Sciatic nerve (tissue), 2 donors: ENCODE measurements around the gene PLCG2. TPM values are rescaled to one million over a fixed set of nuclear protein-coding genes. Genes with fewer than 3 reads are reported as not detected.
A peak's percentile ranks its signal among the peaks of the same experiment; 100 is the strongest.
"Not testable (repeated sequence)": the region's sequence is repeated elsewhere in the genome, so short reads cannot be mapped to it uniquely, and the experiment has no call there.

Experiments
- ATAC-seq: fragments of 200-7000 bp; cut with Tn5 transposase; one replicate; pipeline ENCODE4 v1.9.1; 2020; ENCODE audit warnings: mild to moderate bottlenecking, moderate library complexity
- DNase-seq: peaks from one replicate; pipeline ENCODE4 v3.0.0-alpha.2; 2020; ENCODE audit warnings: low spot score
- intact Hi-C: fragments of 100-400 bp; cut with DNase I; formaldehyde crosslinking; loops from one replicate; pipeline ENCODE4 v1.14.2; 2022
- total RNA-seq: library from RNA; stranded (reverse); fragmentation: NEBNext Ultra II Directional; extraction: Animal tissue kit (Norgen Biotek cat#: 25700); gene quantifications from one replicate; pipeline ENCODE4 v1.2.1, GENCODE V29; 2021
- donor health status: DM: no; HTN: no; CAD: no.
- donor health status: DM: no; HTN: no; CAD: no.

The PLCG2 gene
- total RNA-seq, 1 donor from 2014 or later, result 40.7 TPM

DNA sequence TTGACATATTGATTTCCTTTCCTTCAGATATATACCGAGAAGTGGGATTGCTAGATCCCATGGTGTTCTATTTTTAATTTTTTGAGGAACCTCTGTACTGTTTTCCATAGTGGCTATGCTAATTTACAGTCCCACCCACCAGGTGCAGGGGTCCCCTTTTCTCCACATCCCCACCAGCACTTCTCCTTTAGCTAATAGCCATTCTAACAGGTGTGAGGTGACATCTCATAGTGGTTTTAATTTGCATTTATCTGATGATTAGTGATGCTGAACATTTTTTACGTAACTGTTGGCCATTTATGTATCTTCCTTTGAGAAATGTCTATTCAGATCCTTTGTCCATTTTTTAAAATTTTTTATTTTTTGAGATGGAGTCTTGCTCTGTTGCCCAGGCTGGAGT, 138.3 kb downstream of the PLCG2 start:
- intact Hi-C loops, result no loop called here
- ATAC-seq (no peak), DNase-seq (no peak)

DNA sequence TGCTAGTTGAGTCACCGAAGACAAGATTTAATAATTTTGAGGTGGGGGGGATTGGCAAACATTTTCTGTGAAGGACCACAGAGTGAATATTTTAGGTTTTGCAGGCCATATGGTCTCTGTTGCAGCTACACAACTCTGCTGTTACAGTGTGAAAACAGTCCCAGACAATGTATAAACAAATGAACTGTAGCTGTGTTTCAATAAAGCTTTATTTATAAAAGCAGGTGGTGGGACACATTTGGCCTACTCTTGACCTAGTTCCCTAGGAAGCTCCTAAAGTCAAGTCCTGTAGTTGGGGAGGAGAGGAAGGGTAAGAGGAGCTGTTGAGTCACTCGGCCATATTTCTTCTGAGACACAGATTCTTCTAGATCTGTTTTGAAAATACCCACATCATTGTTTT, 139.8 kb downstream of the PLCG2 start:
- intact Hi-C loops, result no loop called here
- DNase-seq, result no peak
- ATAC-seq, result no peak

DNA sequence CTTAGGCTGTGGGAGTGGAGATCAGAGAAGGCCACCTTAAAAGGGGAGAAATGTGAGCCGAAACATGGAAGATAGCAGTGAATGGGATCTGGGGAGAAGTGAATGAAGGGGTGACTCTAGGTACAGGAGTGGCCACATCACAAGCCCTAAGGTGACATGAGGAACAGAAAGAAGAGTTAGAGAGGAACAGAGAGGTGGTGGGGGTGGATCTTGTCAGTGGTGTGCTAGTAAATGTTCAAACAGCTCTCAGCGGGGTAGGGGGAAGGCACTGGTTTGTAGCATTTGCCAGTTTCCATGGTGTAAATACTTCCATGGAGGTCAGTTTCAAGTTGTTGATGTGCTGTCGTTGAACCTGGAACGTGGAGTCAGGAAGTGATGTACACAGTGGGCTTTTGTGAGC, 141.4 kb downstream of the PLCG2 start:
- intact Hi-C loops, result no loop called here
- ATAC-seq (no peak), DNase-seq (no peak)

DNA sequence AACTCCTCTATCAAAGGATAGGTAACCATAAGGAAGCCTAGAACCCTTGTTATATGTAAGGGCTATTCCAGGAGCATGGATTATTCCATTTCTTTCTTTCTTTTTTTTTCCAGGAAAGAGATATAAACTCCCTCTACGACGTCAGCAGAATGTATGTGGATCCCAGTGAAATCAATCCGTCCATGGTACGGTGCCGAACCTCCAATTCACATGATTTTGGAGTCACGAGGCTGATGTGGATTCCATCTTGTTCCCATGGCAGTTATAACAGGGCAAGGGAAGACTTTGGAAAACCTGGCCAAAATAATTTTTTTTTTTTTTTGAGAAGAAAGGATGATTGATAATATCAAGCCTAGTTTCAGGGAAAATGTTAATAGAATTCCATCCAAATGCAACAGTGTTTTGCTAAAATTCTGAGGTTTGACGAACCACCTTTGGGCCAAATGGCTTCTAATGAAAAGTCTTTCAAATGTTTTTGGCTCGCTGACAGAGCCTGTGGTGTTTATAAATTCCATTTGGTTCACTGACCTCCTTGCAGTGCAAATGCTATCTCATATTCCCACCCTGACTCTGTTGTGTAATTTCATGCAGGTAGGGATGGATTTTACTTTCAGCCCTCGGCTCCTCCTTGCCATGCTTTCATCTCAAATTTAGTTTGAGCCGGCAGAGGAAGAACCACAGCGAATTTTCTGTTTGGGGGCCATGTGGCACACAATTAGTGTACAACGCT, 142.2 kb downstream of the PLCG2 start:
- no peak for DNase-seq
- intact Hi-C loops, result no loop called here
- ATAC-seq, result peak; percentile 39

DNA sequence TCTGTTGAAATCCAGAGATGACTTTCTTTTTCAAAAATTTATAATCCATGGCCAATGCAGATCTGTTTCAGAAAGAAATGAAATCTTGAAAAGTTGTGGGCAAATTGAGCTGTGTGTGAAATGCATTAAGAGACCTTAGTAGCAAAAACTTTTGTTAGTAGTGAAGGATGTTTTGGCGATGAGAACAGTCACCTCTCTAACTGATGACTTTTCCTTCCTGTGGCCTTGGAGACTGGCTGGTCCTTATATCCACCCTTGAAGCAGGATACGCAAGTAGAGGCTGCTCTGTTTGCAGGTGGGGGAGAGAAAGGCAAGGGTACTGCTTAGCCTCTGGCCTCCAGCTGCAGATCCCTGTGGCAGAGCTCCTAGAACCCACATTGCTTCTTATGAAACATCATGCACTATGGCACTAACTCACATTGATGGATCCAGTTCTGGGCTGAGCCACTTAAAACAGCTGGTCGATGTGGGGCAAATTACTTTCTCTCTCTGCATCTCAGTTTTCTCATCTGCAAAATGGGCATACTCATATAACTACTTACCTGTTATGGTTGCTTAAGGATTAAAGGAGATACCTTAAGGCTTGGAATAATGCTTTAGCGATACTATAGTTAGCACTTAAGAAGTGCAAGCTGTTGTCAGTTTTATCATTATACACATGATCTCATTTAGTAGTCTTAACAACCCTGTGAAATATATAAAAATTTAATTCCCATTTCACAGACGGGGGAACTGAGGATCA, 142.9 kb downstream of the PLCG2 start:
- ATAC-seq, result no peak
- intact Hi-C loops, result no loop called here
- DNase-seq, result no peak

DNA sequence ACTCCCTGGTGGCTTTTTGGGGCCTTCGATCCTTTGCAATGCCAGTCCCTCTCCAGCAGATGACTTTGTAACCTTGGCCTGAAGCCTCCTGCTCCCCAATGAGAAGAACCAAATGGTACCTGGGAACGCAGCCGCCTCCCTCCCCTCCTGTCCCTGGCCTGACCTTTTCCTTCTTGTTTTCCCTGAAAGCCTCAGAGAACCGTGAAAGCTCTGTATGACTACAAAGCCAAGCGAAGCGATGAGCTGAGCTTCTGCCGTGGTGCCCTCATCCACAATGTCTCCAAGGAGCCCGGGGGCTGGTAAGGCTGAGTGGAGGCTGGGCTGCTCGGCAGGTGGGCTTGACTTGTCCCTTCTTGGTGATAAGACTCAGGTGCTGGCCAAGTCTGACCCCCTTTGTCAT, 144.2 kb downstream of the PLCG2 start:
- intact Hi-C loops, result no loop called here
- ATAC-seq, result no peak
- DNase-seq, result no peak

- no peak for DNase-seq
- no peak for ATAC-seq
- intact Hi-C loops, result no loop called here
Observed at GRCh38 chr16:81925016-81925415, 145.9 kb downstream of the PLCG2 start.

DNA sequence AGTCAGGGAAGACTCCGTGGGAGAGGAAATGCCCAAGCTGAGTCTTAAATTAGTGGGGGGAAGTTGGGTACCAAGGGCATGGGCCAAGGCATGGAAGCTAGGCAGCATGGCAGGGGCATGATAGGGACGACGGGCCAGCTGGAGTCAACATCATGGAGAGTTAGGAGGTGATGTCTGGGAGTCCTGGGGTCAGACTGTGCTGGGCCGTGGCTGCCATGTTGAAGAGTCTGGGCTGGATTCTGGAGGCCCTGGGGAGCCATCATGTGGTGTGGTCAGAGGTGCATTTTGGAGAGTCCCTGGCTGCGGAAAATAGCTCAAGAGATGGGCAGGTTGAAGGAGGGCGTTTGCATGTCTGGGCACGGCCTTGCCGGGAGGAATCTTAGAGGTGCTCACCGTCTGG, 146.9 kb downstream of the PLCG2 start:
- intact Hi-C loops, result no loop called here
- no peak for ATAC-seq
- DNase-seq, result no peak

GRCh38 chr16:81927561-81928185, 148.6 kb downstream of the PLCG2 start:
- ATAC-seq (no peak), DNase-seq (no peak)
- intact Hi-C loops, result no loop called here

GRCh38 chr16:81928271-81928918, 149.3 kb downstream of the PLCG2 start:
- ATAC-seq (no peak), DNase-seq (no peak)
- intact Hi-C loops, result no loop called here

GRCh38 chr16:81928975-81929374, 149.9 kb downstream of the PLCG2 start:
- intact Hi-C loops, result no loop called here
- no peak for ATAC-seq
- no peak for DNase-seq

DNA sequence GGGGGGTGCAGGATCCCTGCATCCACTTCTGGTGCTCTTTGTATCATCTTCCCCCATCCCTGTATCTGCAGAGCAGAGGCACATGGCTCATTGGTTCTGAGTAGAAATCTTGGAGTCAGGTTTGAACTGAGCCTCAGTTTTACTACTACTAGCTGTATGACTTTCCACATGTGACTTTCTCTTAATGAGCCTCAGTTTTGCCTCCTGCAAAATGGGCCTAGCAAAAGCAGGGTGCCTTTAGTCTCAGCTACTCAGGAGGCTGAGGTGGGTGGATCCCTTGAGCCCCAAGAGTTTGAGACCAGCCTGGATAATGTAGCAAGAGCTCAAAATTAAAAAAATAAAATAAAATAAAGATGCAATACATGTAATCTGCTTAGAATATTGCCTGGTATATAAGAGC, 150.8 kb downstream of the PLCG2 start:
- intact Hi-C loops, result no loop called here
- no peak for ATAC-seq
- no peak for DNase-seq

DNA sequence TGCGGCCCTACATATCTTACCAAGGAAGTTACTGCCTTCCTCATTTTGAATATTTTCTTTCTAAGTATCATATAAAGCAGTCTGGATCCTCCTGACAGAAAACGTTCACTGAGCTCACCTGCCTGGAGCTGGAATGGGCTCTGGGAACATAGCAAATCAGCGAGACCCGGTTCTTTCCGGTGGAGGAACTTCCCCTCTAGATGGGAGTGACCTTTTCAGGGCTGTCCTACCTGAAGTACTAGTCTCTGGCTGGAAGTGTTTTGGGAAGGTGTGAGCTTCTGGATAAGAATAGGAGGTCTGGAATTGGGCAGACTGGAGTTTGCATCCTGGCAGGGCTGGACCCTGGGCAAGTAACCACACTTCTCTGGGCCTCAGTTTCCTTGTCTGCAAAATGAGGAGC, 152.8 kb downstream of the PLCG2 start:
- DNase-seq (no peak), ATAC-seq (no peak)
- intact Hi-C loops, result no loop called here

DNA sequence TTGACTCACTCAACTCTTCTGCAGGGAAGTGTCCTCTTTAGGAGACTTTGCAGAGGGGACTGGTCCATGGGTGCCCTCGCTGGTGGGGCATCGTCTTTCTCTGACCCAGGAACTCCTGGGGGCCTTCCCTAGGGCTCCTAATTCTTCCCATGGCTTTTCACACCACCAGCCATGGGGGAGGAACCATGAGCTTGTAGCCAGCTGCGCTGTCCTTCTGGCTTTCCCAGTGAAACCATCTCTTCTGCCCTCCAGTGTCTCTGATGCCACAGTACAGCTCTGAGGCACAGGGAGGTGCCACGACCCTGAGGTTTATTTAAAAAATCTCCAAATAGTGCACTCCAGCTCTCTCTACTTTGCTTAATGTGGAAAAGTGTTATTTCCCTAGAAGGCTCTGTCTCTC, 153.6 kb downstream of the PLCG2 start:
- DNase-seq, result no peak
- no peak for ATAC-seq
- intact Hi-C loops, result no loop called here

DNA sequence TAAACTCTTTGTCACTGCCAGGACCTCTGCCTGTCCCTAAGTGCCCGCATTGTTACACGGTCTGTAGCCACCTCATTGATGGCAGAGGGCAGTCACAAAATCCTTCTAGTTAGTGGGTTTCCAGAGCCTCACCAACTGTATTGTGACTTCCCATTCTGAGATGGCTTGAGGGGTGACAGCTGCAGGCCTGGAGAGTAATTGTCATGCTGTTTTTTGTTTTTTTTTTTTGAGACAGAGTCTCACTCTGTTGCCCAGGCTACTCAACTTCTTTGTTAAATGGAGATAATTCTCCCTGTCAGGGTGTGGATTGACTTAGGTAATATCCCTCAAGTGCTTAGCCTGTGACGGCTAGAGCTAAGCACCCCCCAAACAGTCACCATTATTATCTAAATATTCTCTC, 154.3 kb downstream of the PLCG2 start:
- ATAC-seq (no peak), DNase-seq (no peak)
- intact Hi-C loops, result no loop called here

DNA sequence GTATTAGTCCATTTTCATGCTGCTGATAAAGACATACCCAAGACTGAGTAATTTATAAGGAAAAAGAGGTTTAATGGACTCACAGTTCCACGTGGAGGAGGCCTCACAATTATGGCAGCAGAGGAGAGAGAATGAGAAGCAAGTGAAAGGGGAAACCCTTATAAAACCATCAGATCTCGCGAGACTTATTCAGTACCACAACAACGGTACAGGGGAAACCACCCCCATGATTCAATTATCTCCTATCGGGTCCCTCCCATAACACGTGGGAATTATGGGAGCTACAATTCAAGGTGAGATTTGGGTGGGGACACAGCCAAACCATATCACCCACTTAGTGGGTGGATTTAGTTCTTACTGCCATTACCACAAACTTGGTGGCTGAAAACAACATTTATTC, 155.6 kb downstream of the PLCG2 start:
- DNase-seq, intact Hi-C loops, ATAC-seq: not testable (repeated sequence)

DNA sequence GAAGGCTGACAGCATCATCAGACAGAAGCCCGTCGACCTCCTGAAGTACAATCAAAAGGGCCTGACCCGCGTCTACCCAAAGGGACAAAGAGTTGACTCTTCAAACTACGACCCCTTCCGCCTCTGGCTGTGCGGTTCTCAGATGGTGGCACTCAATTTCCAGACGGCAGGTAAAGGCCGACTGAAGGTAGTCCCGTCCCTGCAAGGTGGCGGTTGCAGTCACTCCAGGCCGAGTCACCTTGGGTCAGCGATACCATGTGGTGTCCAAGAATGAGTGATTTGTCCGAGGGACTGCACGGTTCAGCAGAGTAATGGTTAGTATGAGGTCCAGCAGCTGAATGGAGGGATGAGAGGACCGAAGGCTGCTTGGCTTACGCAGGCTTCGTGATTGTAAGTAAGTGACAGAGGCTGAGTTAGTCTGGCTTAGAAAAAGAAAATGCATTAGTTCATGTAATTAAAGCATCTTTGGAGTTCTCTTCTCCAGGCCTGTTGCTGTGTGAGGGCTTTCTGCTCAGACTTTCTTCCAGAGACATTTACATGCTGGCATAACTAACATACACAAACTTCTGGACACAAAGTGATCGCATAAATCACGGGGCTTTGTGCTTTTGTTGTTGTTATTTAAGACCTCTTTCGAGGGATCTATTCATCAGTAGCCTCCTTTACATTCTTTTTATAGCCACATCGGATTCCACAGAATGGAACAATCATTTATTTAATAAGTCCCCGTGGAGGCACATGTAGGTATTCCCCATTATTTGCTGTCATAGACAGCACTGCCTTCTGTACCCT, 157.3 kb downstream of the PLCG2 start:
- intact Hi-C loops, result no loop called here
- DNase-seq (no peak), ATAC-seq (no peak)

DNA sequence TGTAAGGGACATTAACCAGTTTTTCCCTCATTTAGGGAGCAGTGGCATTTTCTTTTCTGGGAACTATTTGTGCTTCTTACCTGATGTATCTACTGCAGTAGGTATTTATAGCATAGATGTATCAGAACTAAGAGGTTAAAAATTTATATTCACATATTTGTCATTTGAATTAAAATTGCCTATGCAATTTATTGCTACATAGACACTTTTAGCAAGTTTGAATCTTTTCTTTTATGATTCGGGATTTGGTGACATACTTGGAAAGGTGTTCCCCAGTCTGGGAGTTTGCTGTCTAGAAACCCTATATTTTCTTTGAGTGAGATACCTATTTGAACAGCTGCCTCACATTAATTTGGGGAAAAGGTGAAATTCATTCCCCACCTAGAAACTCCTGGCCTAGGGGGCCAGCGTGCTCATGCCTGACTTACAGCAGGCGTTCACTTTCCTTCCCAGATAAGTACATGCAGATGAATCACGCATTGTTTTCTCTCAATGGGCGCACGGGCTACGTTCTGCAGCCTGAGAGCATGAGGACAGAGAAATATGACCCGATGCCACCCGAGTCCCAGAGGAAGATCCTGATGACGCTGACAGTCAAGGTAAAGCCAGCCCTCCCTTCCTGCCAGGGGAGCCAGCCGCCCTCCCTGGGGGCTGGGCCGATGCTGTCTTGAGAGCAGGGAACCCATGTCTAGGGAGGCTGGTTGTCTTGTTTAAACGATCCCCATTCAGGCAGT, 158.4 kb downstream of the PLCG2 start:
- intact Hi-C loops, result no loop called here
- ATAC-seq (no peak), DNase-seq (no peak)
